Mesendoderm (in vitro differentiated cells): ENCODE data around the gene NFIA.

Experiments used
- DNase-seq: peaks from one replicate; pipeline ENCODE4 v3.0.0; 2013
- H2AK5ac ChIP-seq: 2 replicates; pipeline ENCODE4 v1.6.1; 2013; ENCODE audit warnings: low read length, inconsistent platforms
- H2BK120ac ChIP-seq: 2 replicates; pipeline ENCODE4 v1.6.1; 2013; ENCODE audit warnings: low read depth, mild to moderate bottlenecking, low read length, moderate library complexity, mixed read lengths
- H2BK15ac ChIP-seq: replicated peaks from 2 replicates; pipeline ENCODE4 v1.6.1; 2013; ENCODE audit warnings: low read depth, mild to moderate bottlenecking, moderate library complexity
- H2BK5ac ChIP-seq: 2 replicates; pipeline ENCODE4 v1.6.1; 2013; ENCODE audit warnings: low read length, inconsistent platforms
- H3K18ac ChIP-seq: 2 replicates; pipeline ENCODE4 v1.6.1; 2013; ENCODE audit warnings: mild to moderate bottlenecking, low read length, mixed read lengths
- H3K23ac ChIP-seq: one replicate; pipeline ENCODE4 v1.6.1; 2013; ENCODE audit warnings: low read length
- H3K27ac ChIP-seq: 2 replicates; pipeline ENCODE4 v1.5.1; 2013; ENCODE audit warnings: low read depth, mild to moderate bottlenecking, inconsistent platforms, low read length, moderate library complexity
- H3K27me3 ChIP-seq: 2 replicates; pipeline ENCODE4 v1.6.1; 2013; ENCODE audit warnings: low read length, control low read depth, mild to moderate bottlenecking, inconsistent platforms; ENCODE audit not compliant: insufficient read depth, poor library complexity
- H3K36me3 ChIP-seq: 2 replicates; pipeline ENCODE4 v1.6.1; 2013; ENCODE audit warnings: low read length, inconsistent platforms; ENCODE audit not compliant: control insufficient read depth, insufficient read depth
- H3K4ac ChIP-seq: one replicate; pipeline ENCODE4 v1.6.1; 2013; ENCODE audit warnings: low read depth, mild to moderate bottlenecking, low read length, moderate library complexity
- H3K4me1 ChIP-seq: 2 replicates; pipeline ENCODE4 v1.6.1; 2013; ENCODE audit warnings: low read depth, low read length, inconsistent platforms; ENCODE audit not compliant: control insufficient read depth
- H3K4me2 ChIP-seq: 2 replicates; pipeline ENCODE4 v1.6.1; 2013; ENCODE audit warnings: low read length
- H3K4me3 ChIP-seq: 2 replicates; pipeline ENCODE4 v1.5.1; 2013; ENCODE audit warnings: mild to moderate bottlenecking, low read length
- H3K56ac ChIP-seq: one replicate; pipeline ENCODE4 v1.6.1; 2013; ENCODE audit warnings: low read length
- H3K79me1 ChIP-seq: 2 replicates; pipeline ENCODE4 v1.6.1; 2013; ENCODE audit warnings: low read length, inconsistent platforms
- H3K79me2 ChIP-seq: 2 replicates; pipeline ENCODE4 v1.6.1; 2013; ENCODE audit warnings: mild to moderate bottlenecking, low read length; ENCODE audit not compliant: control insufficient read depth, insufficient read depth
- H3K9ac ChIP-seq: 2 replicates; pipeline ENCODE4 v1.6.1; 2013; ENCODE audit warnings: low read length, inconsistent platforms
- H4K5ac ChIP-seq: one replicate; pipeline ENCODE4 v1.6.1; 2013; ENCODE audit warnings: low read length
- H4K8ac ChIP-seq: one replicate; pipeline ENCODE4 v1.6.1; 2013; ENCODE audit warnings: low read depth, mild to moderate bottlenecking, control low read depth, low read length, moderate library complexity
- WGBS: extraction: QIAGEN DNeasy Blood & Tissue Kit; methylation state at CpG from one replicate; pipeline ENCODE4 v1.1.7; 2013; ENCODE audit warnings: low lambda C conversion rate, missing lambda C conversion rate; ENCODE audit not compliant: insufficient coverage; ENCODE audit errors: extremely low coverage; 5-methylcytosine and 5-hydroxymethylcytosine counted together

NFIA gene

GRCh38 chr1:61434276-61434675, 351.9 kb downstream of the NFIA start:
- H3K27ac ChIP-seq = no peak overlapping the region
- H3K56ac ChIP-seq = no peak overlapping the region
- WGBS = no CpG with 5 or more reads among the region's 5 CpGs

GRCh38 chr1:61435226-61435625, 352.9 kb downstream of the NFIA start:
- peaks cover 4% of the 10 kb centered on the region for H3K4me1 ChIP-seq
- no peak overlapping the region for H3K9ac ChIP-seq
- H2BK5ac ChIP-seq = no peak overlapping the region
- H3K79me1 ChIP-seq = no peaks in the 10 kb centered on the region
- no peak overlapping the region for H3K4ac ChIP-seq
- no peak overlapping the region for H4K8ac ChIP-seq
- no peak overlapping the region for H3K23ac ChIP-seq
- no peak overlapping the region for H3K18ac ChIP-seq
- H3K56ac ChIP-seq = no peak overlapping the region
- H2BK120ac ChIP-seq = no peak overlapping the region
- no peak overlapping the region for H3K4me3 ChIP-seq
- no peak overlapping the region for H3K27ac ChIP-seq
- DNase-seq = no peak
- no peak overlapping the region for H3K4me2 ChIP-seq
- no peaks in the 10 kb centered on the region for H3K36me3 ChIP-seq
- H2BK15ac ChIP-seq = no peak overlapping the region
- H2AK5ac ChIP-seq = no peak overlapping the region
- no CpG with 5 or more reads among the region's 5 CpGs for WGBS
- H3K79me2 ChIP-seq = no peaks in the 10 kb centered on the region
- no peak overlapping the region for H4K5ac ChIP-seq
- no peaks in the 10 kb centered on the region for H3K27me3 ChIP-seq

More at GRCh38 chr1:61434276-61434675, 351.9 kb downstream of the NFIA start:
- H4K5ac ChIP-seq = no peak overlapping the region
- H2BK15ac ChIP-seq = no peak overlapping the region
- H2BK5ac ChIP-seq = no peak overlapping the region
- H3K9ac ChIP-seq = no peak overlapping the region
- H3K36me3 ChIP-seq = no peaks in the 10 kb centered on the region
- peaks cover 4% of the 10 kb centered on the region for H3K4me1 ChIP-seq
- no peak overlapping the region for H4K8ac ChIP-seq
- no peaks in the 10 kb centered on the region for H3K79me2 ChIP-seq
- H3K79me1 ChIP-seq = no peaks in the 10 kb centered on the region
- H3K27me3 ChIP-seq = no peaks in the 10 kb centered on the region
- H3K23ac ChIP-seq = no peak overlapping the region
- no peak for DNase-seq
- no peak overlapping the region for H3K18ac ChIP-seq
- H3K4me3 ChIP-seq = no peak overlapping the region
- H2AK5ac ChIP-seq = no peak overlapping the region
- no peak overlapping the region for H2BK120ac ChIP-seq
- H3K4me2 ChIP-seq = no peak overlapping the region
- H3K4ac ChIP-seq = no peak overlapping the region

- Histone ChIP-seq H2BK5ac (no peak overlapping the region), H3K79me2 (no peaks in the 10 kb centered on the region), H3K4me2 (no peak overlapping the region), H3K56ac (no peak overlapping the region), H3K18ac (no peak overlapping the region), H2AK5ac (no peak overlapping the region), H3K4me3 (no peak overlapping the region), H4K5ac (no peak overlapping the region), H2BK15ac (no peak overlapping the region), H4K8ac (no peak overlapping the region), H3K9ac (no peak overlapping the region), H3K4ac (no peak overlapping the region), H3K27ac (no peak overlapping the region), H3K36me3 (no peaks in the 10 kb centered on the region), H3K79me1 (no peaks in the 10 kb centered on the region), H2BK120ac (no peak overlapping the region), H3K27me3 (no peaks in the 10 kb centered on the region), H3K23ac (no peak overlapping the region), H3K4me1 (peaks cover 4% of the 10 kb centered on the region)
- peak; percentile 45 for DNase-seq
- WGBS = no CpG with 5 or more reads among the region's 3 CpGs
These were observed 353.7 kb downstream of the NFIA start for GRCh38 chr1:61436016-61436415.

DNA sequence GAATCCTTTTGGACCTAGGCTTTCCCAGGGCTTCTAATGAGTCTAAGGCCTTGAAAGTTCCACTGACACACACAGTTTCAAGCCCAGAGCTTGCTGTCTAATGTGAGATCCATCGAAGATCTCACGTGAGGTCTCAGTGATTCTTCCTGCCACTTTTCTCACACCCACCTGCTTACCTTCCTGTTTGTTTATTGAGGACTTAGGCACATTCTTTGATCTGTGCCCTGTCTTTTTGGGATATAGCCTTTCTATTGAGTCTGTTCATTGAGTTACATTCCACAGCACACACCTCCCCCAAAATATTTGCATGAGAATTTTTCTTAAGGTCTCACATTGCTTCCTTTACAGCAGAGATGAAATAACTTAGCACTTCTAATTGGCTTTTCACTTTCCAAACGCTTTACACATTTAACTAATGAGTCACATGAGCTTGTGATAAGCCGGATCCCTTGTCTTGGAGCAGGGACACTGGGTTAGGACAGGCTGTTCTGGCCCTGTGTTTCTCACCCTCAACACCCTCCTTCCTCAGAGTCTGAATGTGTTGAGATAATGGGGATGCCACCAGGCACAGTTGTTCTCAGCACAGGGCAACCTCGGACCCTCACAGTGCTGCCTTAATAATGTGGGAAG, 354.2 kb downstream of the NFIA start:
- DNase-seq = peak; percentile 92
- H3K56ac ChIP-seq = no peak overlapping the region
- no CpG with 5 or more reads among the region's 5 CpGs for WGBS
- H2BK5ac ChIP-seq = no peak overlapping the region
- H2AK5ac ChIP-seq = no peak overlapping the region
- no peaks in the 10 kb centered on the region for H3K79me1 ChIP-seq
- H3K27me3 ChIP-seq = no peaks in the 10 kb centered on the region
- no peak overlapping the region for H4K5ac ChIP-seq
- H3K23ac ChIP-seq = no peak overlapping the region
- H3K79me2 ChIP-seq = no peaks in the 10 kb centered on the region
- H3K4ac ChIP-seq = no peak overlapping the region
- H3K36me3 ChIP-seq = no peaks in the 10 kb centered on the region
- no peak overlapping the region for H3K18ac ChIP-seq
- no peak overlapping the region for H3K4me2 ChIP-seq
- no peak overlapping the region for H3K27ac ChIP-seq
- H3K4me3 ChIP-seq = no peak overlapping the region
- no peak overlapping the region for H3K9ac ChIP-seq
- H3K4me1 ChIP-seq = peaks cover 4% of the 10 kb centered on the region
- H4K8ac ChIP-seq = no peak overlapping the region
- no peak overlapping the region for H2BK120ac ChIP-seq
- no peak overlapping the region for H2BK15ac ChIP-seq

DNA sequence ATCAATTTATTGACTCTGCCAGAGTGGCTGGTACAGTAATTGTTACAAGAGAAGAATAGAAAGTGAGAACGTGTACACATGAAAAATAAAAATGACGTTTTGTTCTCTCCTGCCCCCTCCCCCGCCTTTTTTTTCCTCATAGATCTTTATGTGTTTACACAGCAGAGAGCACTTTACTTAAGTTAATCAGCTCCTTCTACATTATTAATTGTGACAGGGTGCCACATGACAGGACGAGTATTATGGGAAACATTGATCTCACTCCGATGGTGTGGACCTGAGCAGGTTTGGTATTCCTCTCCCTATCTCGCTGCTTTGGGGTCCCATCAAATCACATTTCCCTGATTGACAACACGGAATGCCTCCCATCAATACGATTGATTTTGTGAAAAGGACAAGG, 356.9 kb downstream of the NFIA start:
- Histone ChIP-seq H2BK120ac (no peak overlapping the region), H3K56ac (no peak overlapping the region), H3K4me1 (peaks cover 5% of the 10 kb centered on the region), H3K36me3 (no peaks in the 10 kb centered on the region), H2BK5ac (no peak overlapping the region), H3K4me2 (no peak overlapping the region), H3K79me1 (no peaks in the 10 kb centered on the region), H4K8ac (no peak overlapping the region), H3K79me2 (no peaks in the 10 kb centered on the region), H3K23ac (no peak overlapping the region), H3K18ac (no peak overlapping the region), H3K9ac (no peak overlapping the region), H3K4ac (no peak overlapping the region), H2BK15ac (no peak overlapping the region), H3K27ac (no peak overlapping the region), H2AK5ac (no peak overlapping the region), H3K27me3 (no peaks in the 10 kb centered on the region), H4K5ac (no peak overlapping the region), H3K4me3 (no peak overlapping the region)
- no CpG with 5 or more reads among the region's 8 CpGs for WGBS
- no peak for DNase-seq

DNA sequence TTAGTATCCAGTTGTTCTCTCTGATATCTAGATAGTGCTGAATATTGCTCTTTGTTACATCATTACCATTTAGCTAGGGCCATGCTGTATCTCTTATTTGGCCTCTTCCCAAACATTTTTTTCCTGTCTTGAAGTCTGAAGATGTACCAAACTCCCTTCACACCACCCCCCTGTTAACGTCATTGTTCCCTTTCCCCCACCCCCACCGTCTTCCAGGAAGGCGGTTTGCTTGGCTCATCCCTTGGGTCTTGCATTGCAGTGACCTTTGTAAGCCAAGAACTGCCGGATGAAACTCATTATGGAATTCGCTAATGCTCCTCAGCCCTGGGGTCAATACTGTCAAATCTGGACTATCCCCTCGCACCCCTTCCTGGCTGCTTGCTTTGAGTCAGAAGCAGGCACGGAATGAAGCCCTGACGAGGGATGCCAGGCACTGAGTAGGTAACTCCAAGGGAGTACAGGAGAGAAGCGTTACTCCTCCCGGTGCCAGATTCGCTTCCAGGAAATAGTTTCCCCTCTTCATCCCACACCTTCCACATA, 359.4 kb downstream of the NFIA start:
- Histone ChIP-seq H3K27ac (no peak overlapping the region), H3K23ac (no peak overlapping the region), H3K4me3 (no peak overlapping the region), H3K27me3 (no peaks in the 10 kb centered on the region), H3K4ac (no peak overlapping the region), H3K9ac (no peak overlapping the region), H2BK15ac (no peak overlapping the region), H3K4me1 (peaks cover 5% of the 10 kb centered on the region), H3K36me3 (no peaks in the 10 kb centered on the region), H3K18ac (no peak overlapping the region), H3K56ac (no peak overlapping the region), H3K79me1 (no peaks in the 10 kb centered on the region), H3K79me2 (no peaks in the 10 kb centered on the region), H3K4me2 (no peak overlapping the region), H2BK5ac (no peak overlapping the region), H4K5ac (no peak overlapping the region), H2AK5ac (no peak overlapping the region), H4K8ac (no peak overlapping the region), H2BK120ac (no peak overlapping the region)
- DNase-seq = peak; percentile 21
- no CpG with 5 or more reads among the region's 11 CpGs for WGBS
